Activated CD4-positive, alpha-beta T cell treated with anti-CD3 and anti-CD28 coated beads for 48 hours (primary cell): ENCODE data around the gene ARHGAP1.
"Not testable (repeated sequence)": the region's sequence is repeated elsewhere in the genome, so short reads cannot be mapped to it uniquely, and the experiment has no call there.

Experiments
- DNase-seq: peaks from one replicate; pipeline ENCODE4 v3.0.0-alpha.2; 2020

Gene ARHGAP1

DNA sequence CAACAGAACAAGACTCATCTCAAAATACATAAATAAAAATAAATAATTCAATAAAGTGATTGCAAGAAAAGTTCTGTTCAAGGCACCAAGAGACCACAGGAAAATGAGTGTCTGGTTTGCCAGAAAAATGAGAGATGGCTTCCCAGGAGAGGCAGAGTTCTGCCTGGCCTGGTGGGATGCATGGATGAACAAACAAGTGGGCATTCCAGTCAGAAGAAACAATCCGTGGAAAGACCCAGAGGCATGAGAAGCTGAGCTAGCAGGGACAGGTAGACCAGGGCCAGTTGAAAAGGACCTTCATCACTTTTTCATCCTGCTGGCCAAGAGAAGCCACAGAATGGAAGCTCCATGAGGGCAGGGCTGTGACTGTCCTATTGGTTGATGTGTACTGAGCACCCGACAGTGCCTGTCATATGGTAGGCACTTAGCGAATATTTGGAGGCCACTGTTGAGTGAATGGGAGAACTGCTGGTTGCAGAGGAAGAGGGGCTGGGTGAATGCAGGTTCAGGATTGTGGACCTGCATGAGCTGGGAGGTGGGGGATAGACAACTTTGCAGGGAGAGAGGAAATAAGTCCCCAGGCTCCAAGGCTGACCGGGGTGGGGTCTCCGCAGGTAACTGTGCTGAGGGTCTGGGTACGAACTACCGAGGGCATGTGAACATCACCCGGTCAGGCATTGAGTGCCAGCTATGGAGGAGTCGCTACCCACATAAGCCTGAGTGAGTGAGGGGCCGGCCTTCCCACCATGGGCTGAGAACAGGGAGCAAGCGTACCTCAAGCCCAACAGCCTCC, 22.3 kb upstream of the ARHGAP1 start:
- DNase-seq: no peak

GRCh38 chr11:46721286-46721685, 20.9 kb upstream of the ARHGAP1 start:
- DNase-seq: no peak

DNA sequence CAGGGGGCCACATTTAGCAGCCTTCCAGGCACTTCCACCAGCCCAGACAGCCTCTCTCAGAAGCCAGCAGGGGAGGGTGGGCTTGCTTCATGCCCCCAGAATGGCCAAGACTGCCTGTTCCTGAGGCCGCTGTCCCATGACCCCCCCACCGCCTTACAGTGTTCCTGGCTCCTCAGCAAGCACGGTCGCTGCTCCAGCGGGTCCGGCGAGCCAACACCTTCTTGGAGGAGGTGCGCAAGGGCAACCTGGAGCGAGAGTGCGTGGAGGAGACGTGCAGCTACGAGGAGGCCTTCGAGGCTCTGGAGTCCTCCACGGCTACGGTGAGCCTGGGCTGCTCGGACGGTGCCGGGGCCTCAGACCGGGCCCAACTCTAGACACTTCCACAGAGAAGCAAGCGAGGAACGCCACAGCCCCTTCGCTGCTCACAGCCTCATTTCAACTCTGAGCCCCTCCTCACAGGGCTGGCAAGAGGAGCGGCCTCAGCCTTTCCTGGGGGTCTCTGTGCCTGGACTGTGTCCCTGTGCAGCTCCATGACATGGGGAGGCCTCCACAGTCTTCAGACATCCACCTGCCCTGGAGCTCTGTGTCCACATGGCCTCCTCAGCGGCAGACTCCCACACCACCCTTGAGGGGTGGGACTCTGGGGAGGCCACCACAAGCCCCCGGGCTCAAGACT, 19.3 kb upstream of the ARHGAP1 start:
- no peak for DNase-seq

DNA sequence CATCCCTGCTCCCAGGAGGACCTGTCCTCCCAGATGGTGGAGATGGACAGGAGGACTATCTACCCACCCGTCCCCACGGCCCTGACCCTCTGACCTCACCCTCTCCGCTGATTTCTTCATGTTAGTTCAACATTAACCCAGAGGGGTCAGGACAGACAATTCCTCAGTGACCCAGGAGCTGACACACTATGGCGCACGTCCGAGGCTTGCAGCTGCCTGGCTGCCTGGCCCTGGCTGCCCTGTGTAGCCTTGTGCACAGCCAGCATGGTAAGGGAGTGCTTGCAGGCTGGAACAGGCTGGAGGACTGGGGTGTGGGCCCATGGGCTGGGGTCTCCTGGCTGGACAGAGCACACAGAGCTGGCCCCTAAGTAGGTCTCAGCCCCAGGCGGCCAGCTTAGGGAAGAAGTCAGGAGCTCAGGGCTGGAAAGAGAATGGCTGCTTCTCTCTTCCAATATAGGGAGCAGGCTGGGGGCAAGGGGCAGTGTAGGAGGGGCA, 18.7 kb upstream of the ARHGAP1 start, which contains the start of gene F2:
Gene F2 (plus strand): TSS at position 166 of the 495 bp plus-strand sequence. CDS start 23 bp downstream, at position 189.
- DNase-seq: no peak

- no peak for DNase-seq
Observed at GRCh38 chr11:46718155-46719019, 18.0 kb upstream of the ARHGAP1 start.

DNA sequence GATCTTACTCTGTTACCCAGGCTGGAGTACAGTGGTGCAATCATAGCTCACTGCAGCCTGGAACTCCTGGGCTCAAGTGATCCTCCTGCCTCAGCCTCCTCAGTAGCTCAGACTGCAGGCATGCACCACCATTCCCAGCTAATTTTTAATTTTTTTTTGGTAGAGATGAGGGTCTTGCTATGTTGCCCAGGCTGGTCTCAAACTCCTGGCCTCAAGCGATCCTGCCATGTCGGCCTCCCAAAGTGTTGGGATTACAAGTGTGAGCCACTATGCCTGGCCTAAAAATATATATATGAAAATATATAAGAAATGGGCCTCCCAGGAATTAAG, 17.4 kb upstream of the ARHGAP1 start:
- not testable (repeated sequence) for DNase-seq

GRCh38 chr11:46712874-46713576, 12.6 kb upstream of the ARHGAP1 start:
- no peak for DNase-seq

DNA sequence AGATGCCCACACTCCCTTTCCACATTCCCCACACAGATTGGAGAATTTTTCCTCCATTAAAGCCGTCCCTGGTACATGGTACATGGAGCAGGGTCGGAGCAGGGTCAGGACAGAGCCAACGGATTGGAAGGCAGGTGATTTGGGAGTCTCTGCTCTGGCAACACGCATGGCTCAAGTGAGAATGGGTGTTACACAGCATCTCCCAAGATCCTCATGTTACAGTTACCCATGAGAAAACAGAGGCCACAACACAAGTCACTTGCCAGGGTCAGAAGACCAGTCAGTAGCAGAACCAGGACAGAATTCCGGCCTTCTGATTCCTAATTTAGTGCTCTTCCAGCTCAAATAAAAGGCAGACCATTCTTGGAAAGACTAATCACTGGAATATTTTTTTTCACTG, 10.9 kb upstream of the ARHGAP1 start:
- DNase-seq: no peak

DNA sequence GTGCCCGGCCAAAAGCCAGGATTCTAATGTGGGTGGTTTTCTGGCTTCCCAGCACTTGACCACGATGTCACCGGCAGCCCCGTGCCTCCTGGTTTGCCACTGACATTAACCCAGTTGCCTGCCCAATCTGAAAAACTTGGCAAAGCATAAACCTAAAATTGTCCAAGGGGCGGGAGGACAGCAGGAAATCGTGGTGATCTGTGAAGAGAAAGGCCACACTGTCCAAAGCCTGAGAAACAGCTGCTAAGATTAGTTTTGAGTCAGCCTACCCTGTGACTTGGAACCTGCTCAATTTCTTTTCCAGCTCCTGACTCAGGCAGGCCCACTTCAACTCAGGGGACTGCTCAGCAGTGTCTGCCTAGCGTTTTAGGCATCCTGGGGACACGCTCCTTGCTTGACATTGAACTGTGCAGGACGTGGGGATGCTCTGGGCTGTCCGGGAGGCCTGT, 10.4 kb upstream of the ARHGAP1 start:
- no peak for DNase-seq

DNA sequence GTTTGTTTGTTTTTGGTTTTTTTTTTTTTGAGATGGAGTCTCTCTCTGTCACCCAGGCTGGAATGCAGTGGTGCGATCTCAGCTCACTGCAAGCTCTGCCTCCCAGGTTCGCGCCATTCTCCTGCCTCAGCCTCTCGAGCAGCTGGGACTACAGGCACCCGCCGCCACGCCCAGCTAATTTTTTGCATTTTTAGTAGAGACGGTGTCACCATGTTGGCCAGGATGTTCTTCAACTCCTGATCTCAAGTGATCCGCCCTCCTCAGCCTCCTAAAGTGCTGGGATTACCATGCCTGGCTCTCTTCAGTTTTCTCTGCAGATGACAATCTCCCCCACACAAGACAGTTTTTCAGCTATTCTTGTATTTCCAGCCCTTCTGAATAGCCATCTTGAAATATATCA, 8.9 kb upstream of the ARHGAP1 start:
- DNase-seq: not testable (repeated sequence)

GRCh38 chr11:46706886-46707285, 6.5 kb upstream of the ARHGAP1 start:
- DNase-seq: no peak

GRCh38 chr11:46705070-46705688, 4.8 kb upstream of the ARHGAP1 start:
- DNase-seq: no peak

- peak; percentile 13 for DNase-seq
Observed at GRCh38 chr11:46701078-46701654, 747 bp upstream of the ARHGAP1 start.

DNA sequence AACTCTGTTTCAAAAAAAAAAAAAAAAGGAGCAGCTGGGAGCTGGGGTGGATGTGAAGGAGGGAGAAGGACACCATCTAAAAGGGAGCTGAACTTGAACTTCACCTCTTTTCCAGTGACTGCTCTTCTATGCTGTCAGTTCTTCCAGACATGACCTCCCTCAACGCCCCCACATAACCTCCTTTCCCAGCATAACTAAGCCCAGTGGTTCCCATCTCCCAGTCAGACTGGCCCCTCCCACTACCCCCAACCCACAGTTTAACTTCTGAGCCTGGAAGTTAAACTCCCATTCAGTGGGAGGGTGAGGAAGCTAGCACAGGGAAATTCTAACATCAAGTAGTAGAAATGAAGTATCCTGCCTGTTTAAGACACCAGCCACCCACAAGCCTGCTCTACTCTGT, 1.8 kb downstream of the ARHGAP1 start:
- no peak for DNase-seq

DNA sequence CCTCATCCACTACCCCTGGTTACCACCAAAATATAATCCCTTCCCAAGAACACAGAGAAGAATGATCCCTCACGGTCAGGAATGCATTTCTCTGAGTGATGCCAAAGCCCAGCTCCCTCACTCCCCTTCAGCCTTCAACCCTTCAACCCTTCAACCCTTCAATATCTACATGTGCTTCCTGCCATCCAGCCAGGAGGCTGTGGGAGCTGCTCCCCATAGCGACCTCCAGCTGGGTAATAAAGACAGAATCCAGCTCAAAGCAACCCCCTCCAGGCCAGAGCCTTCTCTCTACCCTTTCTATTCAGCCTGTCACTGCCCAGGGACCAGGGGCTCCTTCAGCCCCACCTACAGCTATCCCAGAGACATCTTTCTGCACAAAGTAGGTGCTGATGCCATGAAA, 2.7 kb downstream of the ARHGAP1 start:
- DNase-seq: no peak

DNA sequence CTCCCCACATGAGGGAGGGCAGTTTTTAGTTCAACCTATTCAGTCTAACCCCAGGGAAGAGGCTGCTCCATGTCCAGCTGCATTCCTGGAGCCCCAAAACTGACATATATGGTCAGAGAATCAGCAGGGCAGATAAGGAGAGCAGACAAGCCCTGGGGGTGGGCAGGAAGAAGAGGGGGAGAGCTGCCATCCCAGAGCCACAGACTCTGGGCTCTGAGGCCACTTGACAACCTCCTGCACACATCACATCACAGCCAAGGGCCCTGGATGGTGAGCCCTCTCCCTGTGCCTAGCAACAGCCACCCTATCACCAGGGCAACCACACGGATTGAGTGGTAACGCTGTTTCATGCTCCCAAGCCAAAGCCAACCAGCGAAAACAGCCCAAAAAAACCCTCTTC, 3.1 kb downstream of the ARHGAP1 start:
- DNase-seq: no peak

DNA sequence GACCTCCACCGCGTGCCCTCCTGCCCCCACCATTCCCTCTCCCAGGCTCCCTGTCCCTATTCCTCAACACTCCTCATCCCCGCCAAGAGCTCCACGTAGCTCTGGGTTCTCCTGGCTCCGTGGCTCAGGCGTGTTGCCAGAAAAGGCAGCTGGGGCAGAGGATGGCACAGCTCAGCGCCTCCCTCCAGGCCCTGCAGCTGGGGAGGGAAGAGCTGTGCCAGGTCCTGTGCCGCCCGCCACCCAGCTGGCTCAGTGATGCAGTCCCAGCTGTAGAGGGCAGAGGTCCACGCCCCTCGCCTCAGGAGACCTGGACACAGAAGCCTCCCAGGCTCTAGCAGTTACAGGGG, 4.2 kb downstream of the ARHGAP1 start:
- DNase-seq: no peak

- no peak for DNase-seq
Observed at GRCh38 chr11:46695345-46696211, 4.8 kb downstream of the ARHGAP1 start.

DNA sequence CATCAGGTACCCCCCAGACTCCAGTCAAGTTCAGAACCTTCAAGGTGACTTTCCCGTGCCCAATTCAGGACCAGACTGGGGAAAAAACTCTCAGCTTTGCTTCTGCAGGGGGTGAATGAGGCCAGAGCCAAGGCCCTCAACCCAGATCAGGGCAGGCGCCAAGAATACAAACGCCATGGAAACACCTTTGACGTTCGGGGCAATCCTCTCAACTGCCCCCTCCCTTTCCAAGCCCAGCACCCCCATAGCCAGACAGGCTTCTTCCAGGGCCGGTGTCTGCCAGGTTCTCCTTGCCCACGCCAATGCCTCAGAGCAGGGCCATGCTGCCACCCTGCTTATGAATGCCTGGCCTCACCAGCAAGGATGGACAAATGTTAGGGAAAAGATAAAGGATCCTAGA, 5.8 kb downstream of the ARHGAP1 start:
- no peak for DNase-seq

DNA sequence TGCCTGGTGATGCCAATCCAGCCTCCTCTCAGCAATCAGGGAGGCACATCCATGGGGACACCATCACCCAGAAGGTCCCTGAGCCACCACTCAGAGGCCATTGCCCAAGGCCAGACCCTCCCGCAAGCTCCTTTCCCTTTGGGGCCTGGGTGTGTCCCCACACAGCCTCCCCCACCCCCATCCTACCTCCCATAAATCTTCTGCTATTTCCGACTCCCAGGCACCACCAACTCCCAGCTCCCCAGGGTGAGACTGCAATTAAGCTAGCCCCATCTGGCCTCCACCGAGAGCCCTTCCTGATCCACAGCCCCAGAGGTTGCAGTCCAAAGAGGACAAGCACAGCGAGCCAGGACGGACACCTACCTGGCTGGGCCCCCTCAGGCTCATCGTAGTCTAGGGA, 6.3 kb downstream of the ARHGAP1 start:
- no peak for DNase-seq

DNA sequence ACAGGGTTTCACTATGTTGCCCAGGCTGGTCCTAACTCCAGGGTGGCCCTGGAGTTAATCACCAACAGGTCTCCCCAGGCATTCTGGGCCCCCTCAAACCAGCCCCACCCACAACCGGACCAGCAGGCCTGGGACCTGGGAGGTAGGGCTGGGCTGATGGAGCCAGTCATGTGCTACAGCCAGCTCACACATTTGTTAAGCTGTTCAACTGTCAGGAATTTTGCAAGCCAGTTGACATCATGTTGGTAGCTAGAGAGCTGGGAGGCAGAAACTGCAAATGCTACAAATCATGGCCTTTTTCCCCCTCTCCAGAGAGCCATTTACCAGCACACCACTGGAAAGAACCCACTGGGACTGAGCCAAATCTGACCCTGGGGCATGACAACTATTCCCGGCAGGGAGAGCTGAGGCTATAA, 6.8 kb downstream of the ARHGAP1 start:
- no peak for DNase-seq
